Measurements from ENCODE around the gene CFH.
"Not testable (repeated sequence)": the region's sequence is repeated elsewhere in the genome, so short reads cannot be mapped to it uniquely, and the experiment has no call there.

CFH gene

DNA sequence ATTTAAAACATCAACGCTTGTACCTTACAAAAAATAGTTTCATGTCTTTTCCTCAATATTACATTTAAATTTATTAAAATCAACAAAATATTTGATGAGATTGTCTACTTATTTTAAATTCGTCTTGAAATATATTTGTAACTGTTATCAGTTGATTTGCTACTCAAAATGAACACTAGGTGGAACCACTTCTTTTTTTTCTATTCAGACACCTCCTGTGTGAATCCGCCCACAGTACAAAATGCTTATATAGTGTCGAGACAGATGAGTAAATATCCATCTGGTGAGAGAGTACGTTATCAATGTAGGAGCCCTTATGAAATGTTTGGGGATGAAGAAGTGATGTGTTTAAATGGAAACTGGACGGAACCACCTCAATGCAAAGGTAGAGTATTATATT, 91.4 kb downstream of the CFH start:
- not testable (repeated sequence) for DNase-seq (ENCODE audit: low read depth in 4 of 4, low spot score in 1 of 4)

- DNase-seq (ENCODE audit: low read depth in 4 of 4, low spot score in 1 of 4): not testable (repeated sequence)
Measured at GRCh38 chr1:196765019-196765740, 113.3 kb downstream of the CFH start.

DNA sequence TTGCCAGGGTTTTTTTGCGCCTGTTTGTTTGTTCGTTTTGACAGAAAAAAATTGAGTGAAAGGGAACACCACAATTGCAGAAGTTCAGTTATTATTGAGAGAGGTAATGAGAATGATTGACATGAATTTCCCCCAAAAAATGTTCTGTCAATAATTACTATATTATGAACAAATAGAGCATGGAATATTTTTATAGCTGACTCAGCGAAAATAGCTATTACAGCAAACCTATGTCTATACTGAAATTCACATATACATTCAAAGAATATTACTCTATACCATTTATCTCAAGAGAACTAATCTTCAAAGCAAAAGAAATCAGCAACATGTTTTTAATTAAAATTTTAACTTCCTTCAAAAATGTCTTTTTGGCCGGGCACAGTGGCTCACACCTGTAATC, 118.0 kb downstream of the CFH start:
- not testable (repeated sequence) for DNase-seq (ENCODE audit: low read depth in 4 of 4, low spot score in 1 of 4)

DNA sequence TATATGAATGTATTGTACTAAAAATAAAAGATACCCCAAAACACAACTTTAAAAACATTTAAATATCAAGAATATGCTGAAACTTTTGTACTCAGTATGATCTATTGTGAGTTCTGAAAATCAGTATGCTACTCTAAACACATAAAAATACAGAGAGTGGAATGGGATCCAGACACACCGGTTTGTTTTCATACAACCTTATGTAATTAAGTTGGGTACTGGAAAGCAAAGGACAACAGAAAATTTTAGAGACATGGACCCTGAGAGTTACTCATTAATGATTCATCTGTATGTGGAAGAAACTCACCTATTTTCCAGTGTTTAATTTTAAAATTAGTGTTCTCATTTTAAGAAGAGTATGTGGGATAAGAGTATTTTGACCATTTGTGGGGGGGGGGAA, 121.9 kb downstream of the CFH start:
- no peak for DNase-seq (ENCODE audit: low read depth in 4 of 4, low spot score in 1 of 4)

DNA sequence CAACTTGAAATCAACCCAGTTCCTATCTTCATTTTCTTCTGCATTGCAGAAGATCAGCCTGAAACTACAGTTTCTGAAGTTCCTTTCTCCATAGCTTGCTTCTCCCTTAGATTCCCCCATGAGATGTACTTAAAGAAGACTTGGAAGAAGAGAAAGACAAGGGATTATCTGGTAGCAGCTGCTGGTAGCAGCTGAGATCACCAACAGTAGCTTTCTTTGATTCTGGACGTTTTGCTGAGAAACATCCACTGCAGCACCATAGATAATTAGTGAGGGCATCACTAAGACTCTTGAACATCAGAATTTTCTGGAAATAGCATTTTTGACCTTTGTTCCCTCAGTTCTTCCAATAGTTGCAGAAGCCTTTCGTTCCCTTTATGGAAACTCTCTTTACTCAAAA, 122.3 kb downstream of the CFH start:
- DNase-seq (ENCODE audit: low read depth in 4 of 4, low spot score in 1 of 4): no peak

DNA sequence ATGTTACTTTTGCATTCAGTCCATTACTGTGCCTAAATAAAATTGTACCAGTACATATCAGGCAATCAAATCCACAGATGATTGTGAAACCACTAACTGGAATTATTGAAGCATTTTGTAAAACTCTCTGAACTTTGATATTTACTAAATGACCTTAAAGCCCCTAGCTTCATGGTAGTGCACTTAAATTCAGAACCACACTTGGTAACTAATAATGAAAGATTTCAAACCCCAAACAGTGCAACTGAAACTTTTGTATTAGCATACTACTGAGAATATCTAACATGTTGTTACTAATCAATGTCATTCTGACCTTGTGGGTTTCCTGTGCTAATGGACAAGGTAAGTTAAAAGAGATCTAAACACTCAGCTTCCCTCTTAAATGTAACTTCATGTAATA, 122.8 kb downstream of the CFH start, which contains the start of gene CFHR3:
Gene CFHR3, plus strand, starts transcription at position 238 of the 400 bp plus-strand sequence. Its CDS starts 47 bp downstream, at position 285.
- no peak for DNase-seq (ENCODE audit: low read depth in 4 of 4, low spot score in 1 of 4)

- DNase-seq (ENCODE audit: low read depth in 4 of 4, low spot score in 1 of 4): no peak
Measured at GRCh38 chr1:196777603-196778002, 125.8 kb downstream of the CFH start.

DNA sequence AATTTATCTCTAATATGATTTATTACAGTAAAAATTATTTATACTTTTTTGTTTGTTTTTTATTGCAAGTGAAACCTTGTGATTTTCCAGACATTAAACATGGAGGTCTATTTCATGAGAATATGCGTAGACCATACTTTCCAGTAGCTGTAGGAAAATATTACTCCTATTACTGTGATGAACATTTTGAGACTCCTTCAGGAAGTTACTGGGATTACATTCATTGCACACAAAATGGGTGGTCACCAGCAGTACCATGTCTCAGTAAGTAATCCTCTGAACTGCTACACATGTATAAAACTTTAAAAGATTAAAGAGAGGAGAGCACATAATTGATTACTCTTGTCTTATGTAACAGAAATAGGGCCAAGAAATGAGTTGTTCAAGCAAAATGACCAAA, 127.2 kb downstream of the CFH start:
- no peak for DNase-seq (ENCODE audit: low read depth in 4 of 4, low spot score in 1 of 4)

DNA sequence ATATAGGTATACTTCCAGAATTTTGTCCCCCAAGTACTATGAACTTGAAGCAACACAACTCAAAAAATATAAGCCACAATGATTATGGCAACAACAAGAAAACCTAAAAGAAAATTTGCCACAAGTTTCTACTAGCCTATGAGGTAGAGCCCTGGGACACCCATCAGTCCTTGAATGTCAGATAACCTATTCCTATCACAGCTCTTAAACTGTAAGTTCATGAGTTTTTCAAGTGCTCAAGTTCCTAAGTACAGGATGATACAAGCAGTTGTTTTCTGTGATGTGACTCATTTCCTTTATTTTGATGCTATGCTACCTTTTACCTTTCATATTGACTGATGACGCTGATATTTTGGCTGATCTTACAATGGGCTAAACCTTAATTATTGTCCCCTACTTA, 139.4 kb downstream of the CFH start:
- not testable (repeated sequence) for DNase-seq (ENCODE audit: low read depth in 4 of 4, low spot score in 1 of 4)

DNA sequence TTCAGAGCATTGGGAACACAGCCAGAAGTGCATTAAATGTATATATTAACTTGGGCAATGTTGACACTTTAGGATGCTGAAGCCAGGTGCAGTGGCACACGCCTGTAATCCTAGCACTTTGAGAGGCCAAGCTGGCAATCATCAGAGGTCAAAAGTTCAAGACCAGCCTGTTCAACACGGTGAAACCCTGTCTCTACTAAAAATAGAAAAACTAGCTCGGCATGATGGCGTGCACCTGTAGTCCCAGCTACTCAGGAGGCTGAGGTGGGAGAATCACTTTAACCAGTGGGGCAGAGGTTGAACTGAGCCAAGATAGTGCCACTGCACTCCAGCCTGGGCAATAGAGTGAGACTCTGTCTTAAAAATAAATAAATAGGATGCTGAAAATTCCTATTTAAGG, 142.3 kb downstream of the CFH start:
- not testable (repeated sequence) for DNase-seq (ENCODE audit: low read depth in 4 of 4, low spot score in 1 of 4)
